Gastroesophageal sphincter (tissue), 2 donors: ENCODE results near the gene ZC3H8.

Experiments
- EP300 ChIP-seq: sonication (generic); formaldehyde crosslinking; IDR thresholded peaks from one replicate; pipeline ENCODE4 v1.6.1; 2017; ENCODE audit warnings: antibody characterized with exemption, mild to moderate bottlenecking
- POLR2A ChIP-seq, 2 donors: fragments of 450-650 bp; IDR thresholded peaks; one replicate each; pipeline ENCODE4 v1.6.1; 2017; ENCODE audit warnings: antibody characterized with exemption in 2 of 2, mild to moderate bottlenecking in 2 of 2, moderate library complexity in 1 of 2
- POLR2AphosphoS5 ChIP-seq: sonication (generic); formaldehyde crosslinking; IDR thresholded peaks from one replicate; pipeline ENCODE4 v1.6.1; 2017; ENCODE audit warnings: antibody characterized with exemption

- no peak for TF ChIP-seq POLR2A (IDR thresholded peaks at IDR 0.05)
- no peak for TF ChIP-seq EP300
- TF ChIP-seq POLR2AphosphoS5: no peak
These were observed 58.9 kb downstream of the ZC3H8 start for GRCh38 chr2:112195950-112196349.
